ENCODE measurements around the gene CPZ.

GRCh38 chr4:8593264-8594096 is 915 bp downstream of the CPZ start:
- TF ChIP-seq SIX5 (IDR thresholded peaks at IDR 0.05; ENCODE audit: low read depth, low read length, severe bottlenecking) (no peak), USF2 (IDR thresholded peaks at IDR 0.05; ENCODE audit: borderline replicate concordance, low read depth, low read length) (no peak), CTCF (IDR thresholded peaks at IDR 0.05 in 2 of 3, conservative IDR thresholded peaks at IDR 0.05 in 1 of 3; ENCODE audit: control insufficient read depth in 2 of 3, extremely low read depth in 1 of 3, insufficient read depth in 1 of 3, low read depth in 3 of 3, low read length in 3 of 3) (no peak), EZH2 (IDR thresholded peaks at IDR 0.05; ENCODE audit: borderline replicate concordance, control insufficient read depth, low read depth, low read length) (no peak), ZNF24 (IDR thresholded peaks at IDR 0.05) (no peak), STAT1 (conservative IDR thresholded peaks at IDR 0.05) (no peak), POLR2AphosphoS5 (IDR thresholded peaks at IDR 0.05; ENCODE audit: low read length) (no peak), IRF5 (IDR thresholded peaks at IDR 0.05; ENCODE audit: borderline replicate concordance) (no peak), GABPA (IDR thresholded peaks at IDR 0.05; ENCODE audit: low read depth) (no peak), MYB (IDR thresholded peaks at IDR 0.05; ENCODE audit: borderline replicate concordance, low read depth, low read length) (no peak), NFYB (IDR thresholded peaks at IDR 0.05; ENCODE audit: insufficient read depth, low read depth, low read length) (no peak)

Measured in GM12878 (cell line).